Stimulated activated CD8-positive, alpha-beta memory T cell treated with anti-CD3 and anti-CD28 coated beads, Interleukin-15, amount 100 ng/mL, for 24 hours (primary cell): ENCODE results near the gene RFT1.
A peak's percentile ranks its signal among the peaks of the same experiment; 100 is the strongest.

Experiments
- DNase-seq: peaks from one replicate; pipeline ENCODE4 v3.0.0-alpha.2; 2020; ENCODE audit warnings: low read depth

Gene RFT1

DNA sequence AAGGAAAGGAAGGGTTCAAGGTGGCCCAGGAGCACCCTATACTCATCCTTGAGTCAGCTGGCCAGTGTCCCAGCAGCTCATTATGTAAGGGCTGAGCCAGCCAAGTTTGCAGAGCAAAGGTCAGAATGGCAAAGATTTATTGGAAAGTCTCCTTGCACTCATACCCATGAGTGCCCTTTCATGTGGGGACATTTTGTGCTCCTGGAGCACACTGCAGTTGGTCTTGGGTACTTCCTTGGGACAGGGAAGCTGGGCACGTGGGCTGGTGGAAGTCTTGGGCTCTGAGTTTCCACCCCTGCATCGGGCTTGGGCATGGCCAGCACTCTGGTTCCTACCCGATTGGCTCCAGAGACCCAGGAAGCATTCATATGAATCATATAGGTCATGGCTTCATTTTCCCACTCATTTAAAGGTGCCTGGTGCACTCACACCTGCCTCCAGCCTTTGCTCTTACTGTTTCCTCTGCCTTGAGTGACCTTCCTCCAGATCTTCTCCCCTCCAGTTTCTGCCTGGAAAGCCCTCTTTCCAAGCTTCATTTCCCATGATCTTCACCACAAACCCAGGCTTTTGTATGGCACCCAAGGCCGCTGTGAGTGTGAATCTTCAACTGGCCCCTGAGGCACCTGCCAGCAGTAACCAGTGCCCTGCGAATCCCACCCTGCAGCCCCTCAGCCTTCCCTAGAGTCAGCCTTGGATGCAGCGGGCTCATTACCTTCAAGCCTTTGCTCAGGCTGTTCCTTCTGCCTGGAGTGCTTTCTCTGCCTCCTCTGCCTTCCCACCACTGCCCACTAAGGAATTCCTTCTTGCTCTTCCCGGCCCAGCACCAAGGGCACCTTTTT is 20.2 kb upstream of the RFT1 start:
- DNase-seq, result no peak

- no peak for DNase-seq
These were observed 19.5 kb upstream of the RFT1 start for GRCh38 chr3:53149699-53150098.

DNA sequence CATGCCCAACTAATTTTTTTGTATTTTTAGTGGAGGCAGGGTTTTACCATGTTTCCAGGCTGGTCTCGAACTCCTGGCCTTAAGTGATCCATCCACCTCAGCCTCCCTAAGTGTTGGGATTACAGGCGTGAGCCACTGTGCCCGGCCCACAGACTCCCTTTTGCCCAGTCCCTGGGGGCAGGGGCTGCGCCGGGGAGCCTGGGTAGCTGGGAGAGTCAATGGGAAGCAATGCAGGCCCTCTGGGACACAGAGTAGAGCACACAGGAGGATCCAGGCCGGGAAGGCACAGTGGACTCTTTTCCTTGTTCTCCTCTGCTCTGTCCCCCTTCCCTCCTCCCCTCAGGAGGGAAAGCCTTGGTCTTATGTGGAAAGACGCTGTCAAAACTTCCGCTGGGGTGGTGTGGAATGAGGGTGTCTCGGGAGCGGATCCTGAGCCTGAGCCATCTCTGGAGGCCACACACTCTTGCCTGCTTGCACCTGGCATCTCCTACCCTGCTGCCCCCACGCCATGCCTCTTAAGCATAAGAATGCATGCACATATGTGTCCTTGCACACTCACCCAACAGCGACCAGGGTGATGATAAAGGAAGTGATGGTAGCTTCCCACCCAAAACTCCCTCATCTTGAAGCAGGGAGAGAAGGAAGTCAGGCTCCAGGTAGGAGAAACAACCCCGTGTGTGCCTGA is 18.9 kb upstream of the RFT1 start:
- DNase-seq, result no peak

DNA sequence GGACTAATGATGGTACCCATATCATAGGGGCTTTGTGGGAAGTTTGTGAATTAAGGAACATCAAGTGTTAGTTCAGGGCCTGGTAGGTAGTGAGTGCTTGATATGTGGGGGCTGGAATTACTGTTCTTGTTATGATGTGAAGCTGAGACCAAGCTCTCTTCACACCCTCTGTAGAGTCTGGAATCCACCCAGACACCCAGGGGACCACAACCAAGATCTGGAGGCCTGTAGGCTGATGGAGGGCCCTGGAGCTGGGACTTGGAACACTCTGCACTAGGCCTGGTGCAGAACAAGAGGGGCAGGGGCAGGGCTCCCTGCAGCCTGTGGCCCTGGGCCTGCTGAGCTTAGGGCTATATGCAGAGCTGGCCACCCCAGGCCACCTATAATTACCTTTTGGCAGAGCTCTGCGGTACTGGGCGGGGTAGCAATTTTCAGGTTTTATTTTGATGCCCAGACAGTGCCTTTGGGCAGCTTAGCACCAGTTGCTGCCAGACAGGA is 17.7 kb upstream of the RFT1 start:
- no peak for DNase-seq

DNA sequence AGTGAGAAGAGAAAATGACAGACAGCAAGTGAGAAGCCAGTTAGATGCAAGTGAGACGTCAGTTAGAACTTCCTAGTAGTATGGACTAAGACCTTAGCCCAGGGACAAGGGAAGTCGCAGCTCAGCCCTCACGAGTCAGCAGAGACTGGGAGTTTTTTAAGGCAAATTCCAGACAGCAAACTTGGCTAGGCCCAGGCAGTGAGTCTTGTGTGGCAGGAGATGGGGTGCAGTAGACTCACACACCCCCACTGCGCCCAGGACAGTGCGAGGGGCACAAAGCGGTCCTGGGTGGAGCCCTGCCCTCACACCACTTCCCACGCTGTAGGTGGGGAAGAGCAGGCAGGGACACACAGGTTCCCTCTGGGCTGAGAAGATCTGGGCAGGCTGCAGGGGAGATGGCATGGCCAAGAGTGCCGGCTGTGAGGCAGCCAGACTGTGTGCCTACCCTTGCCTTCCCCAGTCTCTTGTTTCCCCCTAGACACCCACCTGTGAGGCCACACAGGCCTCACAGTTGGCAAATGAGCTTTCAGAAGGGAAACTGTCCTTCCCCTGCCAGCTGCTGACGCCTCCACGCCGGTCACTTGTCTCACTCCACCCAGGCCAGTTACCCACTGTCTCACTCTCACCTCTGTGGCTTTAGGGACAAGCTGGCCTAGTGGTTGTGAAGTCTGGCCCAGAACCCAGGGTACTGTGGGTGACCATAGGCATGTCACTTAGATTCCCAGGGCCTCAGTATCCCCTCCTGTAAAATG is 17.1 kb upstream of the RFT1 start:
- no peak for DNase-seq

DNA sequence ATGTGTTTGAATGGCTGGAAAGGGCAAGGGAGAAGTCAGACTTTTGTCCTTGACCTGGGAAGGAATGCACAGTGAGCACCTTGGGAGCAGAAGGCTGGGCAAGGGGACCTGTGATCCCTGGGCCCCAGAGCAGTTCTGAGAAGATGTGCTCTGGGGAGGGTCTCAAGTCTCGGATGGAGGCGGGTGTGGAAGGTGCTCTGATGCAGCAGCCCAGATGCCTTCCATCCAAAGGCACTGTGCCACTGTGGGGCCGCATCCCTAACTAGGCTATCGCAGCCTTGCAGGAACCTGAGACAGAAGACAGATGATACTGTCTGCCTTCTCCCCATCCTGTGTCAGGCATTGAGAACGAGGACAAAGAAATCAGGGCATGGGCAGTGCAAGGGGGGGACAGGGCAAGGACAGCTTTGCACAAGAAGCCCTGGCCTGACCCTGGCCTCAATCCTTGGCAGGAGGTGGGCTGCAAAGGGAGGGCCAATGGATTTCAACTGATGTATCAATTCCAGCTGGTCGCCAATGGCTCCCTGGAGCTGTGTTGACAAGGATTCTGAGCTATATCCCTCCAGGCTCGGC is 16.2 kb upstream of the RFT1 start:
- DNase-seq, result no peak

- no peak for DNase-seq
These were observed 15.5 kb upstream of the RFT1 start for GRCh38 chr3:53145713-53146080.

DNA sequence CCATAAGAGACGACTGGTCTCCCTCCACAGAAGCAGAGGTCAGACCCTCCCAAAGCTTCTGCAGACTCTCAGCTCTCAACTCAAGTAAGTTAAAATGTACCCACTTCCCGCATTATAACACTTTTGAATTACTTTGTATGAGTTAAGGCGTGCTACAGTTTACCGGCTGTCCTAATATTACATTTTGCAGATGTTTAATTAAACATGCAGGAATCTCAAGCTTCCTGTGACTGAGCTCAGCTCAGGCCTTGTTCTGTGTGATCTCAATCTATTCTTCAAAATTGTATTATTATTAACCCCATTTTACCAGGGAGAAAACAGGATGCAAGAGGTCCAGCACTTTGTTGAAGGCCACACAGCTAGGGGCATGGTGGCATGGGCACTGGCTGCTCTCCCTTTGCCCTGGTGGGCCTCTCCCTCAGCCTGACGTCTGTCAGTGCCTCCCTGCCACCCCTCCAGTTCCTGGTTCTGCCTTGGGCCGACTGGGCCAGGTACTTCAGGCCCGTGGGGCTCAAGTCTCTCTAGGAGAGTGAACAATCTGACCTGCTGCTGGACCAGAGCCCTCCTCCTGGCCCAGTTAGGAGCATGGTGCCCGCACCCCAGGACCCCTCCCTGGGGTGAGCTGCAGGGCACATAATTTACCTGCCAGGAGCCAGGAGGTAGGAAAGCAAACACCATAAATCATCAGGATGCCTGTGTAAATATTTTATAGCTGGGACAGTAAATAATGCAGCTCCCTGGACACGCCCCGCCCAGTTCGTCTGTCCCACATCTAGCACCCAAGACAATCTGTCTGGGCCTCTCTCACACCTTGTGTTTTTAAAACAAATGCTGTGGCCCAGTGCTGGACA is 14.9 kb upstream of the RFT1 start:
- no peak for DNase-seq

GRCh38 chr3:53144446-53144845 is 14.2 kb upstream of the RFT1 start:
- DNase-seq, result no peak

- DNase-seq, result no peak
These were observed 12.8 kb upstream of the RFT1 start for GRCh38 chr3:53142986-53143385.

GRCh38 chr3:53140847-53141845 is 10.9 kb upstream of the RFT1 start:
- DNase-seq, result no peak

- no peak for DNase-seq
These were observed 9.9 kb upstream of the RFT1 start for GRCh38 chr3:53139906-53140846.

GRCh38 chr3:53137835-53138446 is 7.7 kb upstream of the RFT1 start:
- DNase-seq, result no peak

DNA sequence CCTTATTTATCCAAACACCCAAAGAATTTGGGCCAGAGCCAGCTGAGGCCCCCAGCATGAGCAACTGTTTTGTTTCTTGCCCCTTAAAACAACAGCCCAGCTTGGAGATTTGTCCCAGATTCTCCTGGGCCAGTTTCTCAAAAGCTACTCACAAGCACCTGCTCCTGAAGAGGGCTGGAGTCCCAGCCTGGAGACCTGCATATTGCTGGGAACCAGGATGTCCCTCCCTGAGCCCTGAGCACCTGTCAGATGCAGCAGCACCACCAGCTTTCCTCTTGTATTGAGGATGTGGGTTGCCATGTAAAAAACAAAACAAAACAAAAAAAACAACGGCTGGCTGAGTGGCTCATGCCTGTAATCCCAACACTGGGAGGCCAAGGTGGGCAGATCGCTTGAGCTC is 7.0 kb upstream of the RFT1 start:
- DNase-seq, result no peak

- DNase-seq, result peak; percentile 19
These were observed 4.5 kb upstream of the RFT1 start for GRCh38 chr3:53134631-53135232.

GRCh38 chr3:53132347-53132746 is 2.1 kb upstream of the RFT1 start:
- DNase-seq, result no peak

GRCh38 chr3:53131096-53131495 is 861 bp upstream of the RFT1 start:
- DNase-seq, result no peak

GRCh38 chr3:53129344-53129743 is 891 bp downstream of the RFT1 start:
- no peak for DNase-seq
